HEK293 (cell line): ENCODE data around the gene TFAP2C.
A peak's percentile ranks its signal among the peaks of the same experiment; 100 is the strongest.

Source experiments
- CTCF ChIA-PET: fragments of 350-600 bp; formaldehyde crosslinking; extraction: SDS; loops from one replicate; lab custom pipeline; 2021; ENCODE audit warnings: antibody characterized with exemption; lab: Yijun Ruan, JAX
- POLR2A ChIA-PET: fragments of 300-600 bp; formaldehyde crosslinking; extraction: SDS; loops from one replicate; lab custom pipeline; 2020; ENCODE audit warnings: antibody characterized with exemption, inconsistent platforms; lab: Yijun Ruan, JAX
- H3K27ac ChIP-seq: fragments of 200-500 bp; sonication (Bioruptor generic); 2 replicates; pipeline ENCODE4 v1.5.1; 2014; ENCODE audit warnings: low read depth, low read length, control low read depth, inconsistent platforms; ENCODE audit errors: extremely low read depth
- H3K36me3 ChIP-seq, 2 experiments: fragments of 200-500 bp in 1 of 2; sonication (Bioruptor generic) in 1 of 2; 1 replicate in 1 of 2; 2 replicates in 1 of 2; pipeline ENCODE4 v1.5.1; 2014 to 2017; ENCODE audit warnings: inconsistent platforms in 2 of 2, low read length in 2 of 2; ENCODE audit not compliant: control insufficient read depth in 2 of 2, insufficient read depth in 1 of 2
- H3K4me1 ChIP-seq: fragments of 200-500 bp; sonication (Bioruptor generic); 2 replicates; pipeline ENCODE4 v1.5.1; 2014; ENCODE audit warnings: mild to moderate bottlenecking, low read length, inconsistent platforms; ENCODE audit not compliant: control insufficient read depth, insufficient read depth
- H3K4me3 ChIP-seq: 2 replicates; pipeline ENCODE4 v1.5.1; 2011; ENCODE audit warnings: low read depth, mild to moderate bottlenecking, control low read depth, low read length, moderate library complexity
- H3K9me3 ChIP-seq: fragments of 200-500 bp; sonication (Bioruptor generic); 2 replicates; pipeline ENCODE4 v1.5.1; 2014; ENCODE audit warnings: low read depth, low read length, inconsistent platforms; ENCODE audit not compliant: control insufficient read depth, insufficient read depth
- HOXA7 ChIP-seq: sonication (generic); formaldehyde crosslinking; IDR thresholded peaks from 2 replicates; pipeline ENCODE4 v1.8.1; 2022; ENCODE audit warnings: missing genetic modification reagents, borderline replicate concordance
- KLF17 ChIP-seq: fragments of 450-650 bp; formaldehyde crosslinking; IDR thresholded peaks from 2 replicates; pipeline ENCODE4 v1.5.1; 2016; ENCODE audit warnings: missing biosample characterization, missing genetic modification characterization
- KLF7 ChIP-seq: fragments of 450-650 bp; formaldehyde crosslinking; IDR thresholded peaks from 2 replicates; pipeline ENCODE4 v1.5.1; 2016; ENCODE audit warnings: missing biosample characterization, missing genetic modification characterization, borderline replicate concordance
- OVOL3 ChIP-seq: fragments of 450-650 bp; formaldehyde crosslinking; IDR thresholded peaks from 2 replicates; pipeline ENCODE4 v1.5.1; 2016; ENCODE audit warnings: missing biosample characterization, missing genetic modification characterization
- PRDM10 ChIP-seq: fragments of 450-650 bp; formaldehyde crosslinking; IDR thresholded peaks from 2 replicates; pipeline ENCODE4 v1.5.1; 2016; ENCODE audit warnings: missing biosample characterization, missing genetic modification characterization
- SP3 ChIP-seq: fragments of 450-650 bp; formaldehyde crosslinking; IDR thresholded peaks from 2 replicates; pipeline ENCODE4 v1.5.1; 2016; ENCODE audit warnings: missing biosample characterization, missing genetic modification characterization
- ZBTB17 ChIP-seq: fragments of 450-650 bp; formaldehyde crosslinking; IDR thresholded peaks from 2 replicates; pipeline ENCODE4 v1.5.1; 2016; ENCODE audit warnings: missing biosample characterization, missing genetic modification characterization
- ZEB2 ChIP-seq: fragments of 450-650 bp; formaldehyde crosslinking; IDR thresholded peaks from 2 replicates; pipeline ENCODE4 v1.5.1; 2016; ENCODE audit warnings: missing biosample characterization, missing genetic modification characterization
- ZNF112 ChIP-seq: fragments of 450-650 bp; formaldehyde crosslinking; IDR thresholded peaks from 2 replicates; pipeline ENCODE4 v1.5.0; 2017; ENCODE audit warnings: missing biosample characterization, missing genetic modification characterization
- ZNF18 ChIP-seq: fragments of 450-650 bp; formaldehyde crosslinking; IDR thresholded peaks from 2 replicates; pipeline ENCODE4 v1.5.1; 2016; ENCODE audit warnings: missing biosample characterization, missing genetic modification characterization
- ZNF221 ChIP-seq: fragments of 450-650 bp; formaldehyde crosslinking; IDR thresholded peaks from 2 replicates; pipeline ENCODE4 v1.5.1; 2017; ENCODE audit warnings: missing biosample characterization, missing genetic modification characterization, borderline replicate concordance
- ZNF433 ChIP-seq: fragments of 450-650 bp; formaldehyde crosslinking; IDR thresholded peaks from 2 replicates; pipeline ENCODE4 v1.5.1; 2016; ENCODE audit warnings: missing biosample characterization, missing genetic modification characterization, low read depth
- ZNF513 ChIP-seq: fragments of 450-650 bp; IDR thresholded peaks from 2 replicates; pipeline ENCODE4 v1.5.1; 2018; ENCODE audit warnings: missing biosample characterization, missing genetic modification characterization
- ZNF521 ChIP-seq: fragments of 450-650 bp; formaldehyde crosslinking; IDR thresholded peaks from 2 replicates; pipeline ENCODE4 v1.5.1; 2017; ENCODE audit warnings: missing biosample characterization, mild to moderate bottlenecking, missing genetic modification characterization
- ZNF560 ChIP-seq: fragments of 450-650 bp; formaldehyde crosslinking; IDR thresholded peaks from 2 replicates; pipeline ENCODE4 v1.5.1; 2017; ENCODE audit warnings: missing biosample characterization, missing genetic modification characterization, borderline replicate concordance
- ZNF629 ChIP-seq: fragments of 450-650 bp; formaldehyde crosslinking; IDR thresholded peaks from 2 replicates; pipeline ENCODE4 v1.5.1; 2017; ENCODE audit warnings: missing biosample characterization, missing genetic modification characterization
- ZNF791 ChIP-seq: fragments of 450-650 bp; formaldehyde crosslinking; IDR thresholded peaks from 2 replicates; pipeline ENCODE4 v1.5.1; 2016; ENCODE audit warnings: missing biosample characterization, missing genetic modification characterization
- TF ChIP-seq, protein P1 (sequence below): fragments of 450-650 bp; formaldehyde crosslinking; IDR thresholded peaks from 2 replicates; pipeline ENCODE4 v1.5.1; 2016; ENCODE audit warnings: missing biosample characterization, missing genetic modification characterization

The TFAP2C gene

GRCh38 chr20:56630086-56630493 is 984 bp downstream of the TFAP2C start (continued):
- no peak for TF ChIP-seq ZNF513
- TF ChIP-seq ZBTB17 (tag by site-specific recombination) = peak; percentile 94
- TF ChIP-seq ZNF521 (tag by site-specific recombination) = no peak
- TF ChIP-seq ZNF18 = no peak
- TF ChIP-seq ZNF791 = no peak
- TF ChIP-seq, protein P1, sequence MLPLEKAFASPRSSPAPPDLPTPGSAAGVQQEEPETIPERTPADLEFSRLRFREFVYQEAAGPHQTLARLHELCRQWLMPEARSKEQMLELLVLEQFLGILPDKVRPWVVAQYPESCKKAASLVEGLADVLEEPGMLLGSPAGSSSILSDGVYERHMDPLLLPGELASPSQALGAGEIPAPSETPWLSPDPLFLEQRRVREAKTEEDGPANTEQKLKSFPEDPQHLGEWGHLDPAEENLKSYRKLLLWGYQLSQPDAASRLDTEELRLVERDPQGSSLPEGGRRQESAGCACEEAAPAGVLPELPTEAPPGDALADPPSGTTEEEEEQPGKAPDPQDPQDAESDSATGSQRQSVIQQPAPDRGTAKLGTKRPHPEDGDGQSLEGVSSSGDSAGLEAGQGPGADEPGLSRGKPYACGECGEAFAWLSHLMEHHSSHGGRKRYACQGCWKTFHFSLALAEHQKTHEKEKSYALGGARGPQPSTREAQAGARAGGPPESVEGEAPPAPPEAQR (tag by site-specific recombination) = no peak
- TF ChIP-seq KLF7 = no peak
- TF ChIP-seq PRDM10 (tag by site-specific recombination) = no peak
- TF ChIP-seq OVOL3 (tag by site-specific recombination) = no peak
- TF ChIP-seq ZNF112 (tag by site-specific recombination) = no peak
- TF ChIP-seq ZEB2 (tag by site-specific recombination) = no peak; the same call in 1 of the 2 replicates
- no peak for TF ChIP-seq HOXA7
- no peak for TF ChIP-seq ZNF221 (tag by site-specific recombination)
- no peak for TF ChIP-seq ZNF433
- no peak for TF ChIP-seq ZNF560 (tag by site-specific recombination)
- TF ChIP-seq ZNF629 = no peak; the same call in 1 of the 2 replicates
- TF ChIP-seq KLF17 (tag by site-specific recombination) = no peak

DNA sequence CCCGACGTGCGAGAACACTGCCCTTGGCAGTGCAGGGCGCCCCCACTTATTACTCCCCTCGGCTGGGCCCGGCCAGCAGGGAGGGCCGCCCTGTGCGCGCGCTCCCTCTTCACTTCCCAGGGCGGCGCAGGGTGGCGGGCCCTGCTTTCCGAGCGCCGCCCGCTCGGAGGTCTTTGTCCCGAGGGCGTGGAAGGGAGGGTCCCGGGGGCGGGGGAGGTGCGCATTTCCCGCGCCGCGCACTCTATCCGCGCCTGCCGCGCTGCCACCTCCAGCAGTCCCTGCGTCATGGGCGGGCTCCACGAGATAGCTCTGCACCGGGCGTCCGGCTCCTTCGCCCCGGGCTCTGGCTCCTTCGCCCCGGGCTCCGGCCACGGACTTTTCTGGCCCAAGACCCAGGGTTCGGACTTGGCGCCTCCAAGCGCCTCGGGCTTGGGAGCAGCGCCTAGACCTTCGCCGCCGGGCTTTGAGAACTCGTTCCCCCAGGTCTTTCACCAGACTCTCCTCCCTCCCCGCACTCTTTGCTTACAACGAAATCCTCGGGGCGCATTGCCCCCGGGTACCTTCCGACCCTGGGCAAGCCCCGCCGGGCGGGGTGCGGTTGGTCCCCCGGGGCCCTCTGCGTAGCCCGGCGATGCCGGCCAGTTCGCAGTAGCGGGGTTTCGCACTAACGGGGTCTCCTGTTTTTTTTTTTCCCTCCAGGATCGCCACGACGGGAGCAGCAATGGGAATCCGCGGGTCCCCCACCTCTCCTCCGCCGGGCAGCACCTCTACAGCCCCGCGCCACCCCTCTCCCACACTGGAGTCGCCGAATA is 1.6 kb downstream of the TFAP2C start:
- TF ChIP-seq SP3 = 0 out of 2 replicates have a peak, but pooled peaks have one; percentile 1
- TF ChIP-seq ZNF521 (tag by site-specific recombination) = no peak
- peaks cover 0 to 43% of the 10 kb centered on the region in 2 experiments; a peak in 1 of 3 replicates for H3K36me3 ChIP-seq
- peak overlapping the region; percentile 78 for H3K4me3 ChIP-seq
- ChIA-PET CTCF (interaction anchor here (0.8 to 1.9 kb wide), 7 partner anchors 26 to 430 kb away, joined by 3 to 9 read pairs (median 4); no protein-coding TSS in a partner anchor), POLR2A (interaction anchor here (1.3 kb wide), 1 partner anchor 239 kb away, joined by 3 read pairs; the partner anchor contains the start of genes AURKA and CSTF1)
- H3K27ac ChIP-seq = peak overlapping the region; percentile 47; the same call in 1 of the 2 replicates
- H3K9me3 ChIP-seq = no peaks in the 10 kb centered on the region
- H3K4me1 ChIP-seq = 0 out of 2 replicates have a peak, but pooled peaks cover 2% of the 10 kb centered on the region
